Mucosa of descending colon (tissue), 3 donors: ENCODE measurements around the gene TESMIN. TPM values are rescaled to one million over a fixed set of nuclear protein-coding genes. Genes with fewer than 3 reads are reported as not detected.

Source experiments
- ATAC-seq: fragments of 200-7000 bp; cut with Tn5 transposase; one replicate; pipeline ENCODE4 v1.9.1; 2020; ENCODE audit warnings: mild to moderate bottlenecking, moderate library complexity
- DNase-seq, 3 donors: peaks; one replicate each; pipeline ENCODE4 v3.0.0-alpha.2; 2020
- H3K36me3 ChIP-seq: fragments of 200-600 bp; one replicate; pipeline ENCODE4 v1.8.0; 2021; ENCODE audit warnings: low read depth, mild to moderate bottlenecking
- H3K4me1 ChIP-seq: fragments of 200-600 bp; one replicate; pipeline ENCODE4 v1.8.0; 2021; ENCODE audit warnings: low read depth, mild to moderate bottlenecking
- H3K4me3 ChIP-seq: fragments of 200-600 bp; one replicate; pipeline ENCODE4 v1.8.0; 2021; ENCODE audit warnings: mild to moderate bottlenecking
- H3K9me3 ChIP-seq: fragments of 200-600 bp; one replicate; pipeline ENCODE4 v1.8.0; 2021; ENCODE audit warnings: mild to moderate bottlenecking
- CTCF ChIP-seq: fragments of 200-600 bp; IDR thresholded peaks from one replicate; pipeline ENCODE4 v1.8.0; 2022; ENCODE audit warnings: antibody characterized with exemption, mild to moderate bottlenecking
- intact Hi-C, 2 donors: fragments of 100-400 bp; cut with DNase I in 1 of 2; cut with micrococcal nuclease in 1 of 2; formaldehyde crosslinking; loops; one replicate each; pipeline versions ENCODE4 v1.11.0 to v1.11.1; 2022; cut with DNase I, micrococcal nuclease
- total RNA-seq, 3 donors: library from RNA; stranded (reverse); fragmentation: NEBNext Ultra II Directional in 2 of 3; extraction: Animal tissue kit (Norgen Biotek cat#: 25700) in 2 of 3; gene quantifications; one replicate each; pipeline versions ENCODE4 v1.2.1 to v1.2.4, GENCODE V29; 2021 to 2023
- donor health status: DM: no; HTN: no; CAD: no; lungs with moderate emphysema.
- donor health status: DM: no; HTN: no; CAD: no.
- donor health status: DM: no; HTN: yes; CAD: no.

The TESMIN gene
- total RNA-seq, 3 donors from 2014 or later: 4.8 to 22.7 (median 16.7) TPM

- Histone ChIP-seq H3K9me3 (no peaks in the 10 kb centered on the region), H3K4me3 (no peak overlapping the region), H3K36me3 (no peaks in the 10 kb centered on the region), H3K4me1 (no peaks in the 10 kb centered on the region)
- no peak for DNase-seq
- ATAC-seq: no peak
- intact Hi-C loops: no loop called here
- TF ChIP-seq CTCF: no peak
Observed at GRCh38 chr11:68766786-68767185, 15.5 kb upstream of the TESMIN start.

GRCh38 chr11:68764746-68765145 is 13.4 kb upstream of the TESMIN start:
- ATAC-seq (no peak), DNase-seq (no peak)

GRCh38 chr11:68763926-68764657 is 12.8 kb upstream of the TESMIN start:
- Histone ChIP-seq H3K9me3 (no peaks in the 10 kb centered on the region), H3K4me3 (no peak overlapping the region), H3K4me1 (no peaks in the 10 kb centered on the region), H3K36me3 (peaks cover 6% of the 10 kb centered on the region)
- intact Hi-C loops: no loop called here
- DNase-seq: no peak
- ATAC-seq: peak; percentile 36
- TF ChIP-seq CTCF: no peak

More at GRCh38 chr11:68764746-68765145, 13.4 kb upstream of the TESMIN start:
- no peaks in the 10 kb centered on the region for H3K9me3 ChIP-seq
- no peak for TF ChIP-seq CTCF
- peaks cover 3% of the 10 kb centered on the region for H3K36me3 ChIP-seq
- H3K4me3 ChIP-seq: no peak overlapping the region
- intact Hi-C loops: no loop called here
- no peaks in the 10 kb centered on the region for H3K4me1 ChIP-seq

- DNase-seq (peak in 1 of 3 donors; percentile 16), ATAC-seq (peak; percentile 32)
- H3K4me3 ChIP-seq: no peak overlapping the region
- no peak for TF ChIP-seq CTCF
- peaks cover 12% of the 10 kb centered on the region for H3K36me3 ChIP-seq
- H3K9me3 ChIP-seq: no peaks in the 10 kb centered on the region
- no peaks in the 10 kb centered on the region for H3K4me1 ChIP-seq
- intact Hi-C loops: no loop called here
Observed at GRCh38 chr11:68763181-68763721, 11.9 kb upstream of the TESMIN start.

- ATAC-seq: no peak
- no peak for DNase-seq
- no peak for TF ChIP-seq CTCF
- Histone ChIP-seq H3K4me3 (no peak overlapping the region), H3K9me3 (no peaks in the 10 kb centered on the region), H3K4me1 (no peaks in the 10 kb centered on the region), H3K36me3 (peaks cover 18% of the 10 kb centered on the region)
- intact Hi-C loops: no loop called here
Observed at GRCh38 chr11:68762481-68762880, 11.2 kb upstream of the TESMIN start.
